Measurements from ENCODE around the gene GPX7.

GRCh38 chr1:52574594-52574993, 27.6 kb upstream of the GPX7 start:
- TF ChIP-seq CTCF (IDR thresholded peaks at IDR 0.05): no peak
- no peak for TF ChIP-seq POLR2A (IDR thresholded peaks at IDR 0.05)
